ENCODE data around the gene LRP8. TPM values are rescaled to one million over a fixed set of nuclear protein-coding genes. Genes with fewer than 3 reads are reported as not detected.

LRP8 gene
- total and polyA plus RNA-seq, 4 donors: 0.15 to 0.75 (median 0.29) TPM

- peak; percentile 87 for TF ChIP-seq CTCF (IDR thresholded peaks at IDR 0.05; ENCODE audit: low read depth, low read length, missing input control)
Observed at GRCh38 chr1:53278298-53278725, 49.6 kb downstream of the LRP8 start (continued).

GRCh38 chr1:53277326-53277725 is 50.5 kb downstream of the LRP8 start:
- no peak for DNase-seq (ENCODE audit: low spot score)

More at GRCh38 chr1:53277326-53277725, 50.5 kb downstream of the LRP8 start:
- 96% methylated on average over 5 of the region's 5 CpGs for WGBS
- no peaks in the 10 kb centered on the region for H3K36me3 ChIP-seq (ENCODE audit: control insufficient read depth in 4 of 4, insufficient read depth in 3 of 4, low read depth in 1 of 4, low read length in 3 of 4)
- no peaks in the 10 kb centered on the region for H3K27me3 ChIP-seq (ENCODE audit: control insufficient read depth in 4 of 4, insufficient read depth in 4 of 4, low read length in 3 of 4)
- no peaks in the 10 kb centered on the region for H3K9me3 ChIP-seq (ENCODE audit: control insufficient read depth in 4 of 4, low read length in 3 of 4)
- no peak overlapping the region for H3K4me3 ChIP-seq (ENCODE audit: low read depth in 1 of 3, low read length in 3 of 3)
- TF ChIP-seq EGR1 (IDR thresholded peaks at IDR 0.05; ENCODE audit: low read depth in 2 of 2) (no peak), YY1 (IDR thresholded peaks at IDR 0.05) (no peak), HNF4G (IDR thresholded peaks at IDR 0.05) (no peak), JUND (IDR thresholded peaks at IDR 0.05) (no peak), REST (IDR thresholded peaks at IDR 0.05) (no peak), ZBTB33 (IDR thresholded peaks at IDR 0.05) (no peak), SP1 (IDR thresholded peaks at IDR 0.05) (no peak), RXRA (IDR thresholded peaks at IDR 0.05) (no peak), RAD21 (IDR thresholded peaks at IDR 0.05) (no peak), FOXA2 (IDR thresholded peaks at IDR 0.05) (no peak), NR2F2 (IDR thresholded peaks at IDR 0.05) (no peak), HNF4A (conservative IDR thresholded peaks at IDR 0.05) (no peak), CTCF (IDR thresholded peaks at IDR 0.05; ENCODE audit: low read depth, low read length, missing input control) (no peak)
- no peak overlapping the region for H3K9ac ChIP-seq (ENCODE audit: low read depth in 1 of 2, low read length in 2 of 2)
- no peak overlapping the region for H3K27ac ChIP-seq (ENCODE audit: low read depth in 1 of 2, low read length in 2 of 2)
- H3K4me1 ChIP-seq (ENCODE audit: control insufficient read depth in 4 of 4, insufficient read depth in 4 of 4, low read length in 3 of 4): no peaks in the 10 kb centered on the region
